WTC11 (cell line): ENCODE measurements around the gene LRRC4. TPM values are rescaled to one million over a fixed set of nuclear protein-coding genes. Genes with fewer than 3 reads are reported as not detected.

ENCODE experiments used
- ATAC-seq: fragments of 200-7000 bp; cut with Tn5 transposase; 2 replicates; pipeline ENCODE4 v1.10.0; 2021; ENCODE audit warnings: mild to moderate bottlenecking, moderate library complexity
- CTCF ChIA-PET: fragments of 300-600 bp; sonication (Branson Sonifier 250); formaldehyde crosslinking; loops from one replicate; lab custom pipeline; 2021; ENCODE audit warnings: antibody characterized with exemption; lab: Charles Lee
- POLR2A ChIA-PET: fragments of 350-600 bp; sonication (Branson Sonifier 250); formaldehyde crosslinking; loops from one replicate; lab custom pipeline; 2021; ENCODE audit warnings: antibody characterized with exemption; lab: Charles Lee
- DNase-seq: peaks from one replicate; pipeline ENCODE4 v3.0.0; 2021; ENCODE audit warnings: low spot score
- H3K27ac Mint-ChIP-seq: 2 replicates; pipeline ENCODE4 v1.8.0; 2021; ENCODE audit warnings: mixed read lengths
- H3K27me3 Mint-ChIP-seq: 2 replicates; pipeline ENCODE4 v1.8.0; 2021; ENCODE audit warnings: low read depth, mild to moderate bottlenecking, moderate library complexity, mixed read lengths
- H3K36me3 Mint-ChIP-seq: 2 replicates; pipeline ENCODE4 v1.8.0; 2021; ENCODE audit warnings: mixed read lengths
- H3K4me1 Mint-ChIP-seq: 2 replicates; pipeline ENCODE4 v1.8.0; 2022; ENCODE audit warnings: mixed read lengths
- H3K4me3 Mint-ChIP-seq: 2 replicates; pipeline ENCODE4 v1.8.0; 2021; ENCODE audit warnings: mild to moderate bottlenecking, moderate library complexity, mixed read lengths
- H3K9me3 Mint-ChIP-seq: 2 replicates; pipeline ENCODE4 v1.8.0; 2021; ENCODE audit warnings: mixed read lengths
- CBFB ChIP-seq: sonication (generic); formaldehyde crosslinking; IDR thresholded peaks from 2 replicates; pipeline ENCODE4 v1.8.1; 2022; ENCODE audit warnings: mild to moderate bottlenecking, low read depth, missing genetic modification reagents
- E2F1 ChIP-seq: sonication (generic); formaldehyde crosslinking; IDR thresholded peaks from 2 replicates; pipeline ENCODE4 v1.8.0; 2022; ENCODE audit warnings: mild to moderate bottlenecking, missing genetic modification reagents
- ESRRA ChIP-seq: sonication (generic); formaldehyde crosslinking; IDR thresholded peaks from 2 replicates; pipeline ENCODE4 v1.8.1; 2022; ENCODE audit warnings: mild to moderate bottlenecking, missing genetic modification reagents, borderline replicate concordance
- FOXP1 ChIP-seq: sonication (generic); formaldehyde crosslinking; IDR thresholded peaks from 2 replicates; pipeline ENCODE4 v1.8.0; 2022; ENCODE audit warnings: missing genetic modification reagents, mild to moderate bottlenecking, moderate library complexity, borderline replicate concordance
- GTF2I ChIP-seq: fragments of 250-450 bp; sonication (Bioruptor Pico); conservative IDR thresholded peaks from 2 replicates; pipeline ENCODE4 v1.4.0; 2021; ENCODE audit warnings: mild to moderate bottlenecking
- HMGXB4 ChIP-seq: sonication (generic); formaldehyde crosslinking; IDR thresholded peaks from 2 replicates; pipeline ENCODE4 v1.8.1; 2023; ENCODE audit warnings: mild to moderate bottlenecking, moderate library complexity, missing genetic modification reagents
- KAT7 ChIP-seq: sonication (generic); formaldehyde crosslinking; IDR thresholded peaks from 2 replicates; pipeline ENCODE4 v1.8.1; 2023; ENCODE audit warnings: missing genetic modification reagents, mild to moderate bottlenecking, borderline replicate concordance
- MAX ChIP-seq: sonication (generic); formaldehyde crosslinking; IDR thresholded peaks from 2 replicates; pipeline ENCODE4 v1.8.0; 2022; ENCODE audit warnings: mild to moderate bottlenecking, missing genetic modification reagents
- NFE2L1 ChIP-seq: sonication (generic); formaldehyde crosslinking; IDR thresholded peaks from 2 replicates; pipeline ENCODE4 v1.8.1; 2023; ENCODE audit warnings: missing genetic modification reagents
- NFYB ChIP-seq: sonication (generic); formaldehyde crosslinking; conservative IDR thresholded peaks from 2 replicates; pipeline ENCODE4 v1.8.0; 2022; ENCODE audit warnings: low read depth, missing genetic modification reagents
- NR1H2 ChIP-seq: sonication (generic); formaldehyde crosslinking; IDR thresholded peaks from 2 replicates; pipeline ENCODE4 v1.9.0; 2021; ENCODE audit warnings: mild to moderate bottlenecking, moderate library complexity, missing genetic modification reagents
- NR2C2 ChIP-seq: sonication (generic); formaldehyde crosslinking; IDR thresholded peaks from 2 replicates; pipeline ENCODE4 v1.8.0; 2022; ENCODE audit warnings: mild to moderate bottlenecking, missing genetic modification reagents
- PRRX2 ChIP-seq: fragments of 250-450 bp; sonication (Bioruptor Pico); IDR thresholded peaks from 2 replicates; pipeline ENCODE4 v1.8.0; 2021; ENCODE audit warnings: mild to moderate bottlenecking
- RELA ChIP-seq: sonication (generic); formaldehyde crosslinking; IDR thresholded peaks from 2 replicates; pipeline ENCODE4 v1.8.1; 2022; ENCODE audit warnings: missing genetic modification reagents, mild to moderate bottlenecking, borderline replicate concordance
- USF1 ChIP-seq: sonication (generic); formaldehyde crosslinking; IDR thresholded peaks from 2 replicates; pipeline ENCODE4 v1.8.0; 2022; ENCODE audit warnings: mild to moderate bottlenecking, missing genetic modification reagents
- ZNF121 ChIP-seq: sonication (generic); formaldehyde crosslinking; IDR thresholded peaks from 2 replicates; pipeline ENCODE4 v1.8.0; 2023; ENCODE audit warnings: missing genetic modification reagents
- ZNF232 ChIP-seq: sonication (generic); formaldehyde crosslinking; IDR thresholded peaks from 2 replicates; pipeline ENCODE4 v1.8.0; 2022; ENCODE audit warnings: mild to moderate bottlenecking, missing genetic modification reagents
- total RNA-seq: library from RNA; stranded (reverse); gene quantifications from 3 replicates; pipeline ENCODE4 v1.2.3, GENCODE V29; 2021
- TF ChIP-seq, protein P1 (sequence below): sonication (generic); formaldehyde crosslinking; IDR thresholded peaks from 2 replicates; pipeline ENCODE4 v1.8.1; 2023; ENCODE audit warnings: mild to moderate bottlenecking, missing genetic modification reagents, borderline replicate concordance
- TF ChIP-seq, protein P2 (sequence below): sonication (generic); formaldehyde crosslinking; IDR thresholded peaks from 2 replicates; pipeline ENCODE4 v1.8.1; 2022; ENCODE audit warnings: mild to moderate bottlenecking, missing genetic modification reagents, moderate library complexity, borderline replicate concordance

LRRC4 gene
- total RNA-seq, 1 experiment from 2014 or later = 14.9 TPM

- TF ChIP-seq RELA (CRISPR knock-in tag) = peak; percentile 39; the same call in 1 of the 2 replicates
- peak; percentile 84; the same call in 1 of the 2 replicates for TF ChIP-seq E2F1 (CRISPR knock-in tag)
- TF ChIP-seq NFE2L1 (CRISPR knock-in tag) = 0 out of 2 replicates have a peak, but pooled peaks have one; percentile 19
- TF ChIP-seq USF1 (CRISPR knock-in tag) = peak; percentile 43; the same call in 1 of the 2 replicates
Observed at GRCh38 chr7:128030263-128030653, 979 bp downstream of the LRRC4 start (continued).

DNA sequence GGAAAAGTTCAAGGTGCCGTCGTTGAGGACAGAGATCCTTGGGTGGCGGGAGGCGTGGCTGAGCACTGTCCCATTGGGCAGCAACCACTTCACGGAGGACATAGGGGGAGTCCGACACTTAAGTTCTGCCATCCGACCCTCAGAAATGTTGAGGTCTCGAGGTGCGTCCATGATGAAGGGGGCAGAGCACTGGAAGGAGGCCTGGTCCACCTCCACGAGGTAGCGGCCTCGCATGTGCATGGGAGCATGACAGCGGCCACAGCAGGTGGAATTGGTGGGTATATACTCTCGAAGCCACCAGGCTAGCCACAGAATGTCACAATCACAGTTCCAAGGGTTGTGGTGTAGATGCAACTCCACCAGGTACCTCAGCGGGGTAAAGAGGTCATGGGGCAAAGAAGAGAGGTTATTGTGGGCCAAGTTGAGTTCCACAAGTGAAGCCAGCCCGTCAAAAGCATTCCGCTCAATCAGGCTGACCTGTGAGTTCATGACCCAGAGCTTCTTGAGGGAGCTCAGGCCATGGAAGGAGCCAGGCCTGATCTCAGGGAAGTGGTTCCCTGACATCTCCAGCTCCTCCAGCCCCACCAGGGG is 1.7 kb downstream of the LRRC4 start:
- H3K4me1 Mint-ChIP-seq = peaks cover 52% of the 10 kb centered on the region
- no peak overlapping the region; the same call in 1 of the 2 replicates for H3K27ac Mint-ChIP-seq
- H3K9me3 Mint-ChIP-seq = peaks cover 7% of the 10 kb centered on the region; the same call in 1 of the 2 replicates
- ATAC-seq = no peak
- ChIA-PET CTCF (interaction anchor here (1.5 to 2.7 kb wide), 5 partner anchors 10 to 237 kb away, joined by 4 to 18 read pairs (median 6); no protein-coding TSS in a partner anchor), POLR2A (no interaction called here)
- TF ChIP-seq CBFB (no peak), MAX (CRISPR knock-in tag) (no peak), NR1H2 (CRISPR knock-in tag) (no peak)
- peaks cover 12% of the 10 kb centered on the region for H3K36me3 Mint-ChIP-seq
- peak overlapping the region; percentile 81 for H3K4me3 Mint-ChIP-seq
- peaks cover 38% of the 10 kb centered on the region for H3K27me3 Mint-ChIP-seq
- DNase-seq = no peak

DNA sequence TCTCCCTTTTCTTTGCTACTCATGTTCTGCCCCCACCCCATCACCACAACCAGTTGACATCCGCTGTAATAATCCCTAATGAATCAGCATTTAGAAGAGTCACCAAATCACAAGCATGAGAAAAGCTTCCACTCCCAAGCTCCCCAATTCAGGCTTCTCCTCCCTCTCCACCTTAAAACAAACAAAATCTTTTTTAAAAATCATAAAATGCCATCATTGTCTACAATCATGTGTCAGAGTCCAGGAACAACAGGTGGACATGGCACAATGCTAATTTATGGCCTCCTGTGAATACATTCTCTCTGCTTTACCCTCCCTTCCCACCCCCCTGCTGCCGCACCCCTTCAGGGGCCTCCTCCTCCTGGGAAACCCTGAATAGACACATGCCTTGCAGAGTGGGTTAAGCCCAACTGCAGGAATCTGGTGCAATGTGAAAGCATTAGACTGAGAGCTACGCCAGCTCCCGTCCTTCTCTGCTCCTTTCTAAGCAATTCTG is 3.7 kb downstream of the LRRC4 start:
- DNase-seq (no peak), ATAC-seq (no peak)
- peaks cover 12% of the 10 kb centered on the region for H3K36me3 Mint-ChIP-seq
- peaks cover 7% of the 10 kb centered on the region; the same call in 1 of the 2 replicates for H3K9me3 Mint-ChIP-seq
- no peak overlapping the region for H3K27ac Mint-ChIP-seq
- H3K4me3 Mint-ChIP-seq = no peak overlapping the region; the same call in 1 of the 2 replicates
- peaks cover 60% of the 10 kb centered on the region for H3K4me1 Mint-ChIP-seq
- ChIA-PET CTCF (interaction anchor here (1.5 to 1.8 kb wide), 2 partner anchors 9 to 10 kb away, joined by 3 to 5 read pairs; no protein-coding TSS in a partner anchor), POLR2A (interaction anchor here (0.6 kb wide), 1 partner anchor 239 kb away, joined by 3 read pairs; no protein-coding TSS in a partner anchor)
- peaks cover 23% of the 10 kb centered on the region for H3K27me3 Mint-ChIP-seq
- no peak for TF ChIP-seq RELA (CRISPR knock-in tag)
- TF ChIP-seq MAX (CRISPR knock-in tag) = no peak
- no peak for TF ChIP-seq HMGXB4 (CRISPR knock-in tag)
- TF ChIP-seq NR2C2 (CRISPR knock-in tag) = no peak
- TF ChIP-seq ZNF232 (CRISPR knock-in tag) = no peak
- TF ChIP-seq, protein P1, sequence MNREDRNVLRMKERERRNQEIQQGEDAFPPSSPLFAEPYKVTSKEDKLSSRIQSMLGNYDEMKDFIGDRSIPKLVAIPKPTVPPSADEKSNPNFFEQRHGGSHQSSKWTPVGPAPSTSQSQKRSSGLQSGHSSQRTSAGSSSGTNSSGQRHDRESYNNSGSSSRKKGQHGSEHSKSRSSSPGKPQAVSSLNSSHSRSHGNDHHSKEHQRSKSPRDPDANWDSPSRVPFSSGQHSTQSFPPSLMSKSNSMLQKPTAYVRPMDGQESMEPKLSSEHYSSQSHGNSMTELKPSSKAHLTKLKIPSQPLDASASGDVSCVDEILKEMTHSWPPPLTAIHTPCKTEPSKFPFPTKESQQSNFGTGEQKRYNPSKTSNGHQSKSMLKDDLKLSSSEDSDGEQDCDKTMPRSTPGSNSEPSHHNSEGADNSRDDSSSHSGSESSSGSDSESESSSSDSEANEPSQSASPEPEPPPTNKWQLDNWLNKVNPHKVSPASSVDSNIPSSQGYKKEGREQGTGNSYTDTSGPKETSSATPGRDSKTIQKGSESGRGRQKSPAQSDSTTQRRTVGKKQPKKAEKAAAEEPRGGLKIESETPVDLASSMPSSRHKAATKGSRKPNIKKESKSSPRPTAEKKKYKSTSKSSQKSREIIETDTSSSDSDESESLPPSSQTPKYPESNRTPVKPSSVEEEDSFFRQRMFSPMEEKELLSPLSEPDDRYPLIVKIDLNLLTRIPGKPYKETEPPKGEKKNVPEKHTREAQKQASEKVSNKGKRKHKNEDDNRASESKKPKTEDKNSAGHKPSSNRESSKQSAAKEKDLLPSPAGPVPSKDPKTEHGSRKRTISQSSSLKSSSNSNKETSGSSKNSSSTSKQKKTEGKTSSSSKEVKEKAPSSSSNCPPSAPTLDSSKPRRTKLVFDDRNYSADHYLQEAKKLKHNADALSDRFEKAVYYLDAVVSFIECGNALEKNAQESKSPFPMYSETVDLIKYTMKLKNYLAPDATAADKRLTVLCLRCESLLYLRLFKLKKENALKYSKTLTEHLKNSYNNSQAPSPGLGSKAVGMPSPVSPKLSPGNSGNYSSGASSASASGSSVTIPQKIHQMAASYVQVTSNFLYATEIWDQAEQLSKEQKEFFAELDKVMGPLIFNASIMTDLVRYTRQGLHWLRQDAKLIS (CRISPR knock-in tag) = no peak
- TF ChIP-seq ZNF121 = no peak
- no peak for TF ChIP-seq USF1 (CRISPR knock-in tag)
- no peak for TF ChIP-seq GTF2I (CRISPR knock-in tag)
- TF ChIP-seq PRRX2 (CRISPR knock-in tag) = no peak
- no peak for TF ChIP-seq NFYB (CRISPR knock-in tag)
- TF ChIP-seq, protein P2, sequence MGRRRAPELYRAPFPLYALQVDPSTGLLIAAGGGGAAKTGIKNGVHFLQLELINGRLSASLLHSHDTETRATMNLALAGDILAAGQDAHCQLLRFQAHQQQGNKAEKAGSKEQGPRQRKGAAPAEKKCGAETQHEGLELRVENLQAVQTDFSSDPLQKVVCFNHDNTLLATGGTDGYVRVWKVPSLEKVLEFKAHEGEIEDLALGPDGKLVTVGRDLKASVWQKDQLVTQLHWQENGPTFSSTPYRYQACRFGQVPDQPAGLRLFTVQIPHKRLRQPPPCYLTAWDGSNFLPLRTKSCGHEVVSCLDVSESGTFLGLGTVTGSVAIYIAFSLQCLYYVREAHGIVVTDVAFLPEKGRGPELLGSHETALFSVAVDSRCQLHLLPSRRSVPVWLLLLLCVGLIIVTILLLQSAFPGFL (CRISPR knock-in tag) = no peak
- TF ChIP-seq NR1H2 (CRISPR knock-in tag) = no peak
- TF ChIP-seq FOXP1 (CRISPR knock-in tag) = no peak
- TF ChIP-seq KAT7 (CRISPR knock-in tag) = no peak
- no peak for TF ChIP-seq ESRRA (CRISPR knock-in tag)
